HG03097 (cell line): Measurements from ENCODE around the gene TRAPPC12.
"Not testable (repeated sequence)": the region's sequence is repeated elsewhere in the genome, so short reads cannot be mapped to it uniquely, and the experiment has no call there.

Experiments used
- ATAC-seq: cut with Tn5 transposase; IDR thresholded peaks from one replicate; pipeline ENCODE4 v1.9.1; 2021; ENCODE audit not compliant: unreplicated experiment, low FRiP score

Gene TRAPPC12

GRCh38 chr2:3498783-3499394 lies 119.4 kb downstream of the TRAPPC12 start:
- no peak for ATAC-seq

DNA sequence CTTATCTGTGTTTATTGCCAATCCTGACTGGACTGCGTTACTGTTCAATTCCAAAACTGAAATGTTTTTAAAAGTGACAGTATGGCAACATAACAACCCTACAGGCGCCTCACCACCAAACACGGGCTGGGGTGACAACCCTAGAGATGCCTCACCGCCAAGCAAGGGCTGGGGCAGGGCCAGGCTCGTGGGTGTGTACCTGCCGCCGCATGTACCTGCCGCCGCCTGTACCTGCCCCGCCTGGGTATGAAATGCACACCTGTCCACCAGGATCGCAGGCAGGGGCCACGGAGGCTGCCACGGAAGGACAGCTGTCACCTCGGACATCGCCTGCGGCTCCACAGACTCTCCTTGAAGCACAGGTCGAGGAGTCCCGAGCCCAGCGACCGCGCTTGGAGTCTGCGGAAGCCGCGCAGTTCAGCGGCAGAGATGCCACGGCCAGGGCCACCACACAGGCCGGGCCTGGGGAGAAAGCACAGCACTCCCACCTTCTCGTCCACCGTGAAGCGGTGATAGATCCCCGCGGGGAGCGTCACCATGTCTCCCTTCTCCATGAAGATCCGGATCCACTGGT lies 120.9 kb downstream of the TRAPPC12 start:
- ATAC-seq = no peak

DNA sequence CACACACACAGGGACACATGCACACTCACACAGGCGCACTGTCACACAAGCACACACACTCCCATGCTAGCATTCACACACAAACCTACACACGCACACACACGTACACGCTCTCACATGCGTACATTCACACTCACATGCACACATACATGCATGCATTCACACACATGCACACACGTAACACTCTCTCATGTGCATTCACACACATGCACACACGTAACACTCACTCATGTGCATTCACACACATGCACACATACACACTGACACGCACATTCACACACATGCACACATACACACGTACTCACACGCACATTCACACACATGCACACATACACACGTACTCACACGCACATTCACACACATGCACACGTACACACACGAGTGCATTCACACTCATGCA lies 123.6 kb downstream of the TRAPPC12 start:
- no peak for ATAC-seq

- no peak for ATAC-seq
These were observed 124.0 kb downstream of the TRAPPC12 start for GRCh38 chr2:3503483-3503882.

GRCh38 chr2:3504741-3505140 lies 125.2 kb downstream of the TRAPPC12 start:
- ATAC-seq = no peak

DNA sequence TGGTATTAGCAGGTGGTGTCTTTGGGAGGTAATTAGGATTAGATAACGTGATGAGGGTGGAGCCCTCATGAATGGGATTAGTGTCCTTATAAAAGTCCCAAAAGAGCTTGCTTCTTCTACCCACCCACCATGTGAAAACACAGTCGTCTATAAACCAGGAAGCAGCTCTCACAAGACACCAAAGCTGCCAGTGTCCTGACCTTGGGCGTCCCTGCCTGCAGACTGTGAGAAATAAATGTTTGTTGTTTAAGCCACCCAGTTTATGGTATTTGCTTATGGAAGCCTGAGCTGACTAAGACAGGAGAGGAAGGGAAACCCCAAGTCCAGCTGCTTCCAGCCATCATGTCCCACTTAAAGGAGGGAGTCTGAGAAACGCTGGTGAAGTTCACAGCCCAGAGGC lies 126.3 kb downstream of the TRAPPC12 start:
- ATAC-seq = no peak

- ATAC-seq = no peak
These were observed 132.6 kb downstream of the TRAPPC12 start for GRCh38 chr2:3512086-3512485.

DNA sequence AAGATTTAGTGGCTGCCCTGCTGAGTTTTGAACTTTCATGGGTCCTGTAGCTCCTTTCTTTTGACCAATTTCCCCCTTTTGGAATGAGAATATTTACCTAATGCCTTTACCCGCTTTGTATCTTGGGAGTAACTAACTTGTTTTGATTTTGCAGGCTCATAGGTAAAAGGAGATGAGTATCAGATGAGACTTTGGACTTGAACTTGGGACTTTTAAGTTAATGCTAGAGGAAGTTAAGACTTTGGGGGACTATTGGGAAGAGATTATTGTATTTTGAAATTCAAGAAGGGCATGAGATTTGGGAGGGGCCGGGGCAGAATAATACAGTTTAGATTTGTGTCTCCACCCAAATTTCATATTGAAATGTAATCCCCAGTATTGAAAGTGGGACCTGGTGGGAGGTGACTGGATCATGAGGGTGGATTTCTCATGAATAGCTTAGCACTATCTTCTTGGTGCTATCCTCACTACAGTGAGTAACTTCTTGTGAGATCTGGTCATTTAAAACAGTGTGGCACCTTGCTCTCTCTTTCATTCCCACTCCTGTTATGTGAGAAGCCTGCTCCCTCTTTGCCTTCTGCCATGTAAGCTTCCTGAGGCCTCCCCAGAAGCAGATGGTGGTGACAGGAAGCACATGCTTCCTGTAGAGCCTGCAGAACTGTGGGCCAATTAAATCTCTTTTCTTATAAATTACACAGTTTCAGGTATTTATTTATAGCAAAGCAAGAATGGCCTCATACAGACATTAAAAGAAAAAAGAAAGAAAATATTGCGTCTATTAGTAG lies 133.7 kb downstream of the TRAPPC12 start:
- no peak for ATAC-seq

- ATAC-seq = not testable (repeated sequence)
These were observed 135.9 kb downstream of the TRAPPC12 start for GRCh38 chr2:3515438-3515837.

DNA sequence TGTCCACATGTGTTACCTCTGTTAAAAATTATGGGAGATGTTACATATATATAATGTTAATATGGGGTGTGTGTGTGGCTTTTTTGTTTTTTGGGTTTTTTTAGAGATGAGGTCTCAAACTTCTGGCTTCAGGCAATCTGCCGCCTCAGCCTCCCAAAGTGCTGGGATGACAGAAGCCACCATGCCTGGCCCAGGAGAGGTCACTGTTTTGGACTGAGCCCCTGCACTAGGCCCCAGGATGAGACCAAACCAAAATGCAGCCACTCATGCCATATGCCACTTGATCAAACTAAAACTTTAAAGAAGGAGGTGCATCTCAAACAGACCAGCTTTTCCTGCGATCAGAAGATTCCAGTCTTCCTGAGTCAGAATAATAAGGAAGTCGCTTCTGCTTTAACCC lies 137.3 kb downstream of the TRAPPC12 start:
- no peak for ATAC-seq

DNA sequence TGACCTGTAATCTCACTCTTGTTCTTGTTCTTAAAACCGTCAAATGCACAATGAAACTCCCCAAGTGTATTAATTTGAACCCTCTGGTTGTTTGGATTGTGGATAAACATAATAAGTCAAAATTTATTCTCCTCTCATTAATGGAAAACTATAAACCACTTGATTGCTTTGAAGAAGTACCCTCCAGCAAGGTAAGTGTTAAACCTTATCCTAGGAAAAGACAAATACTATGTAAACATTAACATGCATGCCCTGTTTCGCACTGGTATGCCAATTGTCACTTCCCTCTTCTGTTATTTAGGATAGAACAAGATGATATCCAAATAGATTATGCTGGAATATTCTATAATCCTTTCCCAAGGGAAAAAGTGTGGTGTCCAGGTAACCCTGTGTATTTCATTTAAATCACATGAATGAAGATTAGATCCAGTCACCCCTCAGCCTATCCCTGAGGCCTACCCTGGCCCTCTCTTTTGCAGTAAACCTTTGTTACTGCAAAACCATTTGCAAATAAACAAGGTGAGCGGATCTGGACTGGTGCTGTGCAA lies 138.5 kb downstream of the TRAPPC12 start:
- ATAC-seq = no peak

DNA sequence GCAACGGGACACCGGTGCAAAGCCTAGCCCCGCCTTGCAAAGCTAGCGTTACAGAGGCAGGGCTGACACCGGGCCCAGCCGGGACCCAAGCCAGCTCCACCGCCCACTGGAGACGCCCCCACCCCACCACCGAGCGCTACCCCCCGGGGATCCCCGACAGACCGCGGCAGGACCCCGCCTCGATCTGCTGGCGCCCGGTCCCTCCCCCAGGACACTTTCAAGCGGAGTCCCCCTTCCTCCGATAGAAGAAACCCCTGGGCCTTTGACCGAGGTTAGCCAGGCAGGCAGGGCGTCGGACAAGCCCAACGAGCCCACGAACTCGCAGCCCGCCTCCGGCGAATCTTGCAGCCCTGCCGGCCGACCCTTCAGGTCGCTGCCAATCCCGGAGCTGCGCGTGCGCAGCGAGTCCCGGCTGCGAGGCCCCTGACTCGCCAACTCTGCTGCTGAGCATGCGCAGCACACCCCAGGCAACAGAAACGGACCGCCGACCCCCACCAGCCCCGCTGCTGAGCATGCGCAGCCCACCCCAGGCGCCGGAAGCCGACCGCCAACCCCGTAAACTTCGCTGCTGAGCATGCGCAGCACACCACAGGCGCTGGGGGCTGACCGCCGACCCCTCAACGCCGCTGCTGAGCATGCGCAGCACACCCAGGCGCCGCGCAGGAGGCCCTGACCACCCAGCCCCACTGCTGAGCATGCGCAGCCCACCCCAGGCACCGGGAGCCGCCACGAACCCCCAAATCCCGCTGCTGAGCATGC lies 139.2 kb downstream of the TRAPPC12 start:
- peak; percentile 85 for ATAC-seq

GRCh38 chr2:3519255-3520205 lies 140.0 kb downstream of the TRAPPC12 start, which contains the start of gene ADI1:
Gene ADI1, minus strand, starts transcription at chr2:3519531. Its CDS starts 44 bp downstream, at chr2:3519487.
- ATAC-seq = peak; percentile 52

DNA sequence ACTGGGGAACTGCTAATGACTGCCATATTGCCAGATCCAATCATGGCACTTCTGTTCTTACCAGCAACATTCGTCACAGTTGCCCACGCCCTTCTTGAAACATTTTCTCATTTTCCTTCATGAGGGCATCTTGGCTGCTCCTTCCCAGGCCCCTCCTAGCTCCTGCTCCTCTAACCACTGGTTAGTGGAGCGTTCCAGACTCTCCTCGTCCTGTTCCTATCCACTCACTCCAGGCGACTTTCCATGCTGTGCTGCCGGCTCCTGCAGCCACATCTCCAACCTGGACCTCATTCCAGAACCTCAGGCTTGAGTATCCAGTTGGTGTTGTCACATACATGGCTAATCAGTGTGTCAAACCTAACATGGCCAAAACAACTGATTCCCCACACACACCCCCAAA lies 141.1 kb downstream of the TRAPPC12 start:
- ATAC-seq = no peak

- no peak for ATAC-seq
These were observed 143.5 kb downstream of the TRAPPC12 start for GRCh38 chr2:3522961-3523421.

DNA sequence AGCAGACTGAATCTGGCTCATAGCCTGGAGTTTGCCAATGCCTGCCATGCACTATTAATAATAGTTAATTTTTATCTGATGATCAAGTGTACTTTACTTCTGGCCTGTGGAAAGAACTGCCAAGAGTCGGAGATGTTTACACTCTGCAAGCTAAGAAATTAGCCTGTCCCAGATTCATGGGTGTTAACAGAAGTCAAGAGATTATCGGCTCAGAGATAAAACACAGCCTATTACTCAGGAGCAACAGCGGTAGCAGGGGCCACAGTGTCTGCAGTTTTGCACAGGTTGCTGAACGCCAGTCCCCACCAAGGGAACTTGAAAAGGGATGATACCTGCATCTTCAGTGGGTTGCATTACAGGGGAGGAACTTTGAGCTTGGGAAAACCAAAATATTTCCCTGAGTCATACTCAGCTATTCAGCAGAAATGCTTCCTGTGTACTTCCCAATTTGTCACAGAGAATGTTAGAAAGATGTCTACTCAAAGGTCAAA lies 144.1 kb downstream of the TRAPPC12 start:
- ATAC-seq = no peak

DNA sequence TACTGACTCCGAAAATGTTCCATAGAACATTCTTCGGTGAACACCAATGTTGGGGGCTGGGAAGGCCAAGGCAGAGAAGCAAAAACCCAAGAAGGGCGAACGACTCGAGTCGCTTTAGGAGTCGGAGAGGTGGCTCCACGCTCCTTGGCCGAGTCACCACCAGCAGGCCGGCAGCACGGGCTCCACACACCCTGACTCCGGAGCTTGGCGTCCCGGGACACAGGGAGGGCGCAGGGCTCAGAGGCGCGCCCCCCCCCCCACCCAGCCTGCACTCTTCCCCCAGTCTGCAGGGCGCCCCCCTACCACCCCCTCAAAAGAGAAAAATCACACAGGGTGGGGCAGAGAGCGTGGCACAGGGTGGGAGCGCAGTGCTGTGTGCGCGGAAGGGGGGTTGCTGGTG lies 147.4 kb downstream of the TRAPPC12 start:
- no peak for ATAC-seq

GRCh38 chr2:3527886-3528785 lies 148.6 kb downstream of the TRAPPC12 start:
- ATAC-seq = no peak
